Endothelial cell of umbilical vein (primary cell): ENCODE data around the gene DIAPH2. TPM values are rescaled to one million over a fixed set of nuclear protein-coding genes. Genes with fewer than 3 reads are reported as not detected.
A peak's percentile ranks its signal among the peaks of the same experiment; 100 is the strongest.

ENCODE experiments used
- BruUV-seq: library from RNA; stranded (reverse); fragments of 400-500 nt; replicated peaks from 2 replicates; lab custom pipeline; 2021; lab: Mats Ljungman, UMichigan
- CTCF ChIA-PET: fragments of 300-600, 350-600 bp; sonication (Branson Sonifier 250); formaldehyde crosslinking; loops from one replicate; lab custom pipeline; 2021; ENCODE audit warnings: antibody characterized with exemption, inconsistent platforms; lab: Charles Lee
- POLR2A ChIA-PET: fragments of 300-600, 350-600 bp; sonication (Branson Sonifier 250); formaldehyde crosslinking; loops from one replicate; lab custom pipeline; 2021; ENCODE audit warnings: antibody characterized with exemption, inconsistent platforms; lab: Charles Lee
- DNase-seq: peaks from one replicate; pipeline ENCODE4 v3.0.0-alpha.2; 2011; ENCODE audit warnings: low read depth, low spot score
- FAIRE-seq: peaks from 2 replicates; lab custom pipeline; 2011; peaks lifted over from hg19 to GRCh38; lab: Jason Lieb, UNC
- H2AFZ ChIP-seq: 2 replicates; pipeline ENCODE4 v1.6.0; 2012; ENCODE audit warnings: low read depth, low read length, control low read depth, inconsistent platforms
- H3K27ac ChIP-seq: 2 replicates; pipeline ENCODE4 v1.5.1; 2011; ENCODE audit warnings: low read depth, mild to moderate bottlenecking, control low read depth, low read length, moderate library complexity; ENCODE audit not compliant: insufficient read depth
- H3K27me3 ChIP-seq, 2 experiments: 2 replicates each; pipeline versions ENCODE4 v1.6.0 to v1.6.1; 2011; ENCODE audit warnings: low read length in 2 of 2, mixed read lengths in 1 of 2; ENCODE audit not compliant: control insufficient read depth in 2 of 2, insufficient read depth in 2 of 2
- H3K36me3 ChIP-seq, 2 experiments: 2 replicates in 1 of 2; 3 replicates in 1 of 2; pipeline ENCODE4 v1.5.1; 2011; ENCODE audit warnings: low read length in 2 of 2, mild to moderate bottlenecking in 1 of 2, moderate library complexity in 1 of 2; ENCODE audit not compliant: control insufficient read depth in 2 of 2, insufficient read depth in 2 of 2; ENCODE audit errors: extremely low read depth in 1 of 2
- H3K4me1 ChIP-seq: 3 replicates; pipeline ENCODE4 v1.5.1; 2011; ENCODE audit warnings: mild to moderate bottlenecking, low read length; ENCODE audit not compliant: control insufficient read depth, insufficient read depth; ENCODE audit errors: extremely low read depth
- H3K4me2 ChIP-seq: 2 replicates; pipeline ENCODE4 v1.6.1; 2011; ENCODE audit warnings: low read length, control low read depth, mixed read lengths; ENCODE audit not compliant: insufficient read depth
- H3K4me3 ChIP-seq, 3 experiments: fragments of 200-600 bp in 1 of 3; sonication (generic), shearing (Covaris generic) in 1 of 3; replicated peaks in 1 of 3; 2 replicates each; pipeline ENCODE4 v1.5.1; 2011 to 2016; ENCODE audit warnings: control low read depth in 3 of 3, low read length in 3 of 3, mild to moderate bottlenecking in 2 of 3, inconsistent platforms in 1 of 3, low read depth in 1 of 3, moderate library complexity in 1 of 3; ENCODE audit not compliant: insufficient read depth in 1 of 3
- H3K79me2 ChIP-seq: 2 replicates; pipeline ENCODE4 v1.6.0; 2012; ENCODE audit warnings: low read length, inconsistent platforms; ENCODE audit not compliant: control insufficient read depth, insufficient read depth
- H3K9ac ChIP-seq: replicated peaks from 2 replicates; pipeline ENCODE3; 2011; ENCODE audit warnings: low read length, control low read depth; ENCODE audit not compliant: insufficient read depth; ENCODE audit errors: extremely low read depth
- H3K9me1 ChIP-seq: replicated peaks from 3 replicates; pipeline ENCODE4 v1.6.0; 2011; ENCODE audit warnings: mild to moderate bottlenecking, low read length; ENCODE audit not compliant: control insufficient read depth, insufficient read depth; ENCODE audit errors: extremely low read depth
- H3K9me3 ChIP-seq: replicated peaks from 2 replicates; pipeline ENCODE4 v1.5.1; 2012; ENCODE audit warnings: low read length, inconsistent platforms; ENCODE audit not compliant: control insufficient read depth, insufficient read depth
- H4K20me1 ChIP-seq: replicated peaks from 2 replicates; pipeline ENCODE3; 2011; ENCODE audit warnings: mild to moderate bottlenecking, low read length; ENCODE audit not compliant: control insufficient read depth, insufficient read depth; ENCODE audit errors: extremely low read depth
- CTCF ChIP-seq, 2 donors: IDR thresholded peaks; 1 replicate in 1 of 2; 2 replicates in 1 of 2; pipeline ENCODE4 v1.5.1; 2011; ENCODE audit warnings: low read length in 2 of 2, mild to moderate bottlenecking in 2 of 2, moderate library complexity in 2 of 2, control low read depth in 1 of 2, inconsistent platforms in 1 of 2, low read depth in 1 of 2; ENCODE audit not compliant: insufficient read depth in 1 of 2; ENCODE audit errors: extremely low read depth in 1 of 2
- EZH2 ChIP-seq: IDR thresholded peaks from 2 replicates; pipeline ENCODE4 v1.6.1; 2012; ENCODE audit warnings: borderline replicate concordance, low read depth, mild to moderate bottlenecking, moderate library complexity, low read length, inconsistent platforms; ENCODE audit not compliant: severe bottlenecking
- FOS ChIP-seq: IDR thresholded peaks from 2 replicates; pipeline ENCODE4 v1.6.1; 2011; ENCODE audit warnings: mild to moderate bottlenecking, low read length, moderate library complexity, borderline replicate concordance; ENCODE audit not compliant: insufficient read depth
- GATA2 ChIP-seq: IDR thresholded peaks from 2 replicates; pipeline ENCODE4 v1.7.0; 2011; ENCODE audit warnings: low read depth, mild to moderate bottlenecking, moderate library complexity, mixed read lengths, low read length; ENCODE audit not compliant: insufficient read length, insufficient read depth
- JUN ChIP-seq: IDR thresholded peaks from 2 replicates; pipeline ENCODE4 v1.6.1; 2011; ENCODE audit warnings: borderline replicate concordance, low read depth; ENCODE audit not compliant: insufficient read length, insufficient read depth
- MAX ChIP-seq: IDR thresholded peaks from 2 replicates; pipeline ENCODE4 v1.6.1; 2011; ENCODE audit not compliant: insufficient read depth, insufficient read length
- MYC ChIP-seq: IDR thresholded peaks from one replicate; pipeline ENCODE4 v1.6.1; 2011; ENCODE audit warnings: mild to moderate bottlenecking, low read depth, low read length
- POLR2A ChIP-seq: IDR thresholded peaks from 2 replicates; pipeline ENCODE4 v1.6.1; 2012; ENCODE audit warnings: low read depth, mild to moderate bottlenecking, control low read depth, low read length
- POLR2AphosphoS5 ChIP-seq: IDR thresholded peaks from 2 replicates; pipeline ENCODE4 v1.6.1; 2012; ENCODE audit warnings: low read depth, mild to moderate bottlenecking, control low read depth, low read length, moderate library complexity; ENCODE audit not compliant: insufficient read depth
- dilution Hi-C: fragments of 300-500 bp; cut with MboI; formaldehyde crosslinking; loops from one replicate; pipeline ENCODE4 v1.15.0; 2019; ENCODE audit warnings: low sequenced_read_pairs; ENCODE audit not compliant: extremely low pct_ligation_motif_present
- intact Hi-C: fragments of 100-400 bp; cut with micrococcal nuclease; formaldehyde crosslinking; loops from one replicate; pipeline ENCODE4 v1.10.0; 2022
- polyA plus RNA-seq, 4 experiments: library from polyadenylated mRNA; depleted of rRNA in 3 of 4; stranded (reverse) in 3 of 4; unstranded in 1 of 4; fragments of >200 nt; gene quantifications; 2 replicates each; pipeline versions ENCODE4 v1.2.1 to v1.2.3, GENCODE V29; 2011 to 2012; ENCODE audit warnings: missing spikeins in 1 of 4
- total RNA-seq: library from RNA; stranded (reverse); gene quantifications from 2 replicates; pipeline ENCODE4 v1.2.3, GENCODE V29; 2021

Gene DIAPH2
- total and polyA plus RNA-seq, 2 donors (not counting 3 experiments of a cell fraction or from before 2014, with no cell fraction given), result 3.0 to 30.0 TPM

- Histone ChIP-seq H3K9me1 (no peaks in the 10 kb centered on the region), H3K4me1 (peaks cover 40% of the 10 kb centered on the region), H3K36me3 (no peaks in the 10 kb centered on the region), H3K4me2 (peak overlapping the region; percentile 75), H3K27ac (peak overlapping the region; percentile 95), H3K27me3 (no peaks in the 10 kb centered on the region), H3K79me2 (no peaks in the 10 kb centered on the region), H3K9me3 (no peaks in the 10 kb centered on the region), H3K4me3 (peak overlapping the region in 1 of 3 experiments; percentile 45), H2AFZ (no peak overlapping the region), H3K9ac (peak overlapping the region; percentile 88), H4K20me1 (no peaks in the 10 kb centered on the region)
- dilution Hi-C loops (no loop called here), intact Hi-C loops (loop anchor here (1.0 to 10.0 kb wide), 4 partner anchors 74 to 618 kb away; no protein-coding TSS in a partner anchor)
- ChIA-PET POLR2A (interaction anchor here (0.6 to 1.0 kb wide), 2 partner anchors 38 to 160 kb away, joined by 3 read pairs; no protein-coding TSS in a partner anchor), CTCF (interaction anchor here (1.2 kb wide), 1 partner anchor 16 kb away, joined by 4 read pairs; no protein-coding TSS in a partner anchor)
- FAIRE-seq, result peak; percentile 99
- TF ChIP-seq MYC (no peak), MAX (no peak), POLR2A (no peak), GATA2 (peak; percentile 85), POLR2AphosphoS5 (peak; percentile 39), FOS (peak; percentile 66), JUN (peak; percentile 85), CTCF (IDR thresholded peaks at IDR 0.05; ENCODE audit: extremely low read depth in 1 of 2, insufficient read depth in 1 of 2, low read depth in 1 of 2, low read length in 2 of 2) (no peak), EZH2 (no peak)
- peak; percentile 75 for DNase-seq
- no TSS peak for BruUV-seq
These were observed 840.4 kb downstream of the DIAPH2 start for GRCh38 chrX:97524997-97525396.
